Activated CD8-positive, alpha-beta memory T cell treated with anti-CD3 and anti-CD28 coated beads, Interleukin-2, amount 50 U/mL, for 24 hours (primary cell): ENCODE results near the gene CCM2.
"Not testable (repeated sequence)": the region's sequence is repeated elsewhere in the genome, so short reads cannot be mapped to it uniquely, and the experiment has no call there.

ENCODE experiments used
- DNase-seq: peaks from one replicate; pipeline ENCODE4 v3.0.0-alpha.2; 2020; ENCODE audit errors: extremely low read depth

The CCM2 gene

DNA sequence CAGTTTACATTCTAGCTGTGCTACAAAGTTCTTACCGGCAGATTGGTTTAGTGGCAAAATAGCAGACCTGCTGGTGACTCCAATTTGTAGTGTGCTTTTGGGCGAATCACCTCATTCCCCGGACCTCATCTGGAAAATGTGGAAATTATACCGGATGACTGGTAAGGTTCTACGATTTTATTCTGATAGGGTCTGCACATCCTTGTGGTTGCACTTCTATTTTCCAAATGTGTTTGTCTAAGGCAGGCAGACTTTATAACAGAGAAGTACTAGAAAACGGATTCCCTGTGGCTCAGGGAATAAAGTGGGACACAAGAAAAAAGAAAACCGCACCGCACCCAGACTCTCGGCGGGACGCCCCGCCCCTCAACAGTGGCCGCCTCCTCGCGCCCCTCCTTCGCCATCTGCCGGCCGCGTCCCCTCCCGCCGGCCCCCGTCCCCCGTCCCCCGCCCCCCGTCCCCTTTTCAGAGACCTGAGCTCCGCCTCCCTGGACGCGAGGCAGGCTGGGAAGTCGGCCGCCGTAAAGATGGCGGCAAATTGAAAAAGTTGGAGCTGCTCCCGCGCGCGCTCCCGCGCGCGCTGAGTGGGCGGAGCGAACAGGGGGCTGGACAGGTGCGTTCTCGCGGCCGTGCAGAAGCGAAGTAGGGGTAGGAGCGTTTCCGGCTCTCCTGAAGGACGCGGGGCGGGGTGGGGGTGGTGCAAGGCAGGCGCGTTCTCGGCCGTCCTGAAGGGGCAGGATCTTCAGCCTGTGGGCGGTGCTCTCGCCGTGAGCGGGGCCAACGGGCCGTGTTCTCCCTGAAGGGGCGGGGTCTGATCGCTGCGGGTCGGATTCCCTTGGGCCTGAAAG lies 532 bp upstream of the CCM2 start:
- DNase-seq: peak; percentile 99

GRCh38 chr7:45001138-45001694 lies 1.2 kb downstream of the CCM2 start:
- no peak for DNase-seq

GRCh38 chr7:45001826-45002225 lies 1.8 kb downstream of the CCM2 start:
- no peak for DNase-seq

DNA sequence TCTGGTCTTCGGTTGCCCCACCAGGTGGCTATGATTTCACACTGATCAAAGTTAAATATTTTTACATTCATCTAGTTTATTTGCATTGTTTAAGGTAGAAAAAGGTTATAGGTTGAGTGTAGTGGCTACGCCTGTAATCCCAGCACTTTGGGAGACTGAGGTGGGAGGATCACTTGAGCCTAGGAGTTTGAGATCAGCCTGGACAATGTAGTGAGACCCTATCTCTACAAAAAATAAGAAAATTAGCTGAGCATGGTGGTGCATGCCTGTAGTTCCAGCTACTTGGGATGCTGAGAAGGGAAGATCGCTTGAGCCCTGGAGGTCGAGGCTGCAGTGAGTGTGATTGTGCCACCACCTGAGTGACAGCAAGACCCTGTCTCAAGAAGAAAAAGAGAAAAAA lies 3.8 kb downstream of the CCM2 start:
- no peak for DNase-seq

GRCh38 chr7:45007106-45007505 lies 7.1 kb downstream of the CCM2 start:
- DNase-seq: no peak

DNA sequence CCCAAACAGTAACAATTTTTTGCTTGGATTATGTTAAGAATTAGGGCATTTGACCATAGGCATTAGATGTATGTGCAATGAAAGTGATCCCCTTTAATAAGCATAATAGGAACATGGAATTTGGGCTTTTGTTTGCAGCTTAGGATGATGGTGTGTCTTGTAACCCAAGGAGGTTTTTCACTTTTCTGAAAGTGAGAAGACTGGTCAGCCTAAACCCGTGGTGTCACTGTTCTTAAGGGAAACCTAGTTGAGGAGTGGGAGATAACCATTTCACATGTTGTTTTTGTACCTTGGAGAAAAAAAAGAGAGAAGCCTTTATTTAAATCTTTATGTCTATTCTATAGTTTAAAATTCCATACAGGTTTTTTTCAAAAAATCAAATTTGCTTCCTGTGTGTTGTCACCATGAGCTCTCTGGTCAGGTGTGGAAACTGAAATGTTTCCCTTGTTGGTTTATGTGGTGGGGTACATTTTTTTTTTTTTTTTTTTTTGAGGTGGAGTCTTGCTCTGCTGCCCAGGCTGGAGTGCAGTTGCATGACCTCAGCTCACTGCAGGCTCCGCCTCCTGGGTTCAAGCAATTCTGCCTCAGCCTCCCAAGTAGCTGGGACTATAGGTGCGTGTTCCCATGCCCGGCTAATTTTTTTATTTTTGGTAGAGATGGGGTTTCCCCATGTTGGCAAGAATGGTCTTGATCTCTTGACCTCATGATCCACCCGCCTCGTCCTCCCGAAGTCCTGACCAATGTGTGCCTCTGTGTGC lies 7.7 kb downstream of the CCM2 start:
- no peak for DNase-seq

DNA sequence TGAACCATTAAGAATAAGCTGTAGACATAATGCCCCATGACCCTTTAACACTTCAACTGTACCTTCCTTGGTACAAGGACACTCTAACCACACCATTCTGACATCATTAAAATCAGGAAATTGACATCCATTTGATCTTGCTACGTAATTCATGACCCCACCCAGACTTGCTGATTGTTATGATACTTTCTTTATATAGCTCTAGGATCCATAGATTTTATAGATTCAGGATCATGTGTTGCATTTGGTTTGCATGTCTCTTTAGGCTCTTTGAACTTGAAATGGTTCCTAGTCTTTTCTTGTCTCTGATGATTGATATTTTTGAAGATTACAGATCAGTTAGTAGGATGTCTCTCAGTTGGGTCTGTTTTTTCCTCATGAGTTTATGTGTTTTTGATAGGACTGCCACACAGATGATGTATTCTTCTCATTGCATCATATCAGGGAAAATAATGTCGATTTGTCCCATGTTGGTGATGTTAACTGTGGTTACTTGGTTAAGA lies 13.5 kb downstream of the CCM2 start:
- no peak for DNase-seq

GRCh38 chr7:45015313-45015712 lies 15.3 kb downstream of the CCM2 start:
- no peak for DNase-seq

DNA sequence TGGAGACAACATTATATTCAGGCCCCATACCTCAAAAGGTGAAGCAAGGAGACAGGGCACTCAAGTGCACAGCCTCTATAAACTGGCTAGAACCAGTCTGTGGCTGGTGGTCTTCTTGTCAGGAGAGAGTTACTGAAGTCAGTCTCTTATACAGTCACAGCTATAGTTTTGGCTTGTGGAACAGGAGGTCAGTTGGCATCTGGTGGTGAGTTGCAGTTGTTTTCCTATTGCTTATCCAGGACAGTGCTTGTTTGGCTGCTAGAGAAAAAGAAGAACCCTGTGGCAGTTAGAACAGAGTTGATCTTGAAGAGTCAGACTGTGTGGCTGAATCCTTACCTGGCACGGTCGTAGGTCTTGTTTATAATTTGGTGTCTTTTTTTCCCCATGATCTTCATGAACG lies 17.3 kb downstream of the CCM2 start:
- DNase-seq: no peak

DNA sequence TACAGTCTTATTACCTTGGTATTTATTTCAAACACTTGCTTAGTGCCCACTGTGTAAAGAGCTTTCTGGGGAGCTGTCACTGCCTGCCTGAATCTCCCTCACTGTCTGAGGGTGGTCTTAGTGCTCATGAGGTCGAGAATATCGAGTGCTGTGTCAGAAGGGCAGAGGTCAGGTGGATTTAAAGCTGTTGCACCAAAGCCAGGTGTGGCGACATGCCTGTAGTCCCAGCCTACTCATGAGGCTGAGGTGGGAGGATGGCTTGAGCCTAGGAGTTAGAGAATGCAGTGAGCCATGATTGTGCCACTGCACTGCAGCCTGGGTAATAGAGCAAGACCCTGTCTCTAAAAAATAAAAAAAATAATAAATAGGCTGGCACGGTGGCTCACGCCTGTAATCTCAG lies 20.9 kb downstream of the CCM2 start:
- no peak for DNase-seq

DNA sequence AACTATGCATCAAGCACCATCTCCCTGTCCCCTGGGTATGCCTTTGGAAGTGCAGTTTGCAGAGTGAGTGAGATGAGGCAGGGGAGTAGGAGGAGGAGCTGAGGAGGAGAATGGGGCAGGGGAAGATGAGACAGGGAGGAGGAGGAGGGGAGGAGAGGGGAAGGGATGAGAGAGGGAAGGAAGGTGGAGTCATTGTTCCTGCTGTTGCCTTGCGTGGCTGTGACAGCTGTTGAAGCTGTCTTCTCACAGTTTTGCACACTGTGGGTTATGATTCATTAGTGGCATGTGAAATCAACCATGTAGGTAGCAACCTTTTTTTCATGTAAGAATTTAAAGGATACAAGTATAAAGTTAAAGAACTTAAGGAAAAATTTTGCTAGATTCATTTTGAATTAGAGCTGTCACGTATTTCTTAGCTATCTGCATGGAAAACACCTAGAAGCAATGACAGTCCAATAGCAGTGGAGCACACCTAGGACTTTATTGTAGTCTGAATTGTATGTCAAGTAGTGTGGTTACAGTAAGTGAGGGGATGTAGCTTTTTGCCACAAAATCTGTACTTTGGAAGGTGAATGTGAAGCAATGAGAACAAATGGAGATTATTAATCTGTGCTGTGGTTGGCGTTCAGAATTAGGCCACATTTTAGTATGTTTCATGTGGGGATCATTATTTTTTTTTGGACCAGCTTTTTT lies 21.7 kb downstream of the CCM2 start:
- no peak for DNase-seq

DNA sequence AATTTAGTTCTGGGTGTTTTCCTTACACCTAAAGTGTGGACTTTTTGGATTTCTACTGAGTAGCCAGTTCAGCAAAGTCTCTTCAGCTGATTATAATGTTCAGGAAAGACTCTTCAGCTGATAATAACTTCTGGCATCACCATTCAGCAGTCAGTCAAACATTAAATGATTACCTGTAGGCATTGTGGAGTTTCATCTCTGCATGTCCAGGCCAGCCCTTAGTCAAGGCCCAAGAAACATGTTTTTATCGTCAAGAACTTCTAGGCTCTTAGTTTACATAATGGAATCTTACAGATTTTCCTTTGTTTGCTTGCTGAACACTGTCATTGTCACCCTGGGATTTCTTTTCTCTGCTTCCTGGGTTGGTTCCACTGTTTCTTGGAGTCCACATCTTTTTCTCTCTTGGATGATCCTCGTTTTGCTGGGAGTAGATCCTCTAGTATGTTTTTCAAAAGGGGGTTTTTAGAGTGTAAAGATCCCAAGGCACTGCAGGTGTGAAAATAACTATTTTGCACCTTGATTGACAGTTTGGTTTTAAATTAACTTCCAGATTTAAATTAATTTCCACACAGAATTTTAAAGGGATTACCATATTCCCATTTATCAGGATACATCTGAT lies 24.2 kb downstream of the CCM2 start:
- no peak for DNase-seq

- DNase-seq: not testable (repeated sequence)
These were observed 25.5 kb downstream of the CCM2 start for GRCh38 chr7:45025473-45025872.

GRCh38 chr7:45026013-45026412 lies 26.0 kb downstream of the CCM2 start:
- no peak for DNase-seq

GRCh38 chr7:45026984-45027773 lies 27.2 kb downstream of the CCM2 start:
- no peak for DNase-seq

DNA sequence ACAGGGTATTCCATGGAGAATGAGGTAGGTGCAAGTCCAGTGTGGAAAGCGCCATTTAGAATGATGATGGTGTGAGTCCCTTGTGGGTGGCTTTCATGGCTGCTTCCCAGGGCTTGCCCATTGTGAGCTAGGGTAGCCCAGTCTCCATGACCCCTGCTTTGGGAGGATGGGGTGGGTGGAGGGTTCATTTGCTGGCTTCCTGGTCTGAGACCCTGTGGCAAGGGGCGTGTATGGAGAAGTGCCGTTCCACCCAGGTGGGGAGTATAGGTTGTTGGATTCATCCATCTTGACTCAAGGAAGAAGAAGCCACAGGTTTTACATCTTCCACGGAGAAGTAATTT lies 27.7 kb downstream of the CCM2 start:
- DNase-seq: no peak

DNA sequence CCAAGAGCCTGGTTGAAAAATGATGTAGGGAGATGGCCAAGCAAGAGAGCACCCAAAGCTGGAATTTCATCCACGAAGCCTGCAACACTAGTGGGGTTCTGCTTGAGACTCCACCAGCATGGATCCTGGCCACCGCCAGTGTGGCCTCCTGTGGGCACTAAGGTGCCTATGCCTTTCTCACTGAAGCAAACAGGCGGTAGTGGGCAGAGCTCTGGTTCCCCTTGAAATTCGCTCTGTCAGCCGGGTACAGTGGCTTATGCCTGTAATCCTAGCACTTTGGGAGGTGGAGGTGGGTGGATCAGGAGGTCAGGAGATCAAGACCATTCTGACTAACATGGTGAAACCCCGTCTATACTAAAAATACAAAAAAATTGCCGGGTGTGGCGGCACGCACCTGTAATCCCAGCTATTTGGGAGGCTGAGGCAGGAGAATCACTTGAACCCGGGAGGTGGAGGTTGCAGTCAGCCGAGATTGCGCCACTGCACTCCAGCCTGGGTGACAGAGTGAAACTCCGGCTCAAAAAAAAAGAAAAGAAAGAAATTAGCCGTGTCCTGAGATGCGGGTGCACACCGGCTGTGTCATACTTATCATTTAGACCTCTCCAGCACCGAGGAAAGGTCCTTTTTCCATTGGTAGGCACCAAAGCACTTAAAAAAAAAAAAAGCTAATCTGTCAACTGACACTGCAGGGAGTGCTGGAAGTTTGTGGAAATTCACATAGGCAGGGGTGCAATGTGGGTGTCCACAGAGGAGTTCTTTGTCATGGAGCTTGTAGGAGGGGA lies 28.3 kb downstream of the CCM2 start:
- DNase-seq: no peak

- no peak for DNase-seq
These were observed 28.9 kb downstream of the CCM2 start for GRCh38 chr7:45028920-45029344.

- DNase-seq: no peak
These were observed 31.8 kb downstream of the CCM2 start for GRCh38 chr7:45031829-45032228.

- no peak for DNase-seq
These were observed 32.4 kb downstream of the CCM2 start for GRCh38 chr7:45032421-45032820.
